ENCODE data around the gene ANKRD53. TPM values are rescaled to one million over a fixed set of nuclear protein-coding genes. Genes with fewer than 3 reads are reported as not detected.

ANKRD53 gene
- polyA plus RNA-seq, 1 donor from 2014 or later: not detected

GRCh38 chr2:70974592-70974991 is 3.8 kb upstream of the ANKRD53 start:
- TF ChIP-seq SMC3 (conservative IDR thresholded peaks at IDR 0.05; ENCODE audit: poor library complexity): no peak
- TF ChIP-seq MXI1 (conservative IDR thresholded peaks at IDR 0.05; ENCODE audit: poor library complexity, severe bottlenecking): no peak
- TF ChIP-seq EZH2 (IDR thresholded peaks at IDR 0.05; ENCODE audit: borderline replicate concordance, insufficient read depth, low read length, poor library complexity, severe bottlenecking): no peak
- TF ChIP-seq TAF1 (IDR thresholded peaks at IDR 0.05; ENCODE audit: low read depth): no peak
- TF ChIP-seq CTCF (IDR thresholded peaks at IDR 0.05; ENCODE audit: poor library complexity, severe bottlenecking): no peak
- TF ChIP-seq RAD21 (conservative IDR thresholded peaks at IDR 0.05): no peak
- TF ChIP-seq REST (IDR thresholded peaks at IDR 0.05; ENCODE audit: borderline replicate concordance): no peak
- no peak for TF ChIP-seq EP300 (conservative IDR thresholded peaks at IDR 0.05; ENCODE audit: poor library complexity, severe bottlenecking)
- no peak for TF ChIP-seq POLR2AphosphoS5 (IDR thresholded peaks at IDR 0.05)
- H2AFZ ChIP-seq (ENCODE audit: low read depth, low read length): no peak overlapping the region
- no peaks in the 10 kb centered on the region for H3F3A ChIP-seq (ENCODE audit: insufficient read depth, low read length, poor library complexity, severe bottlenecking)
- no peak overlapping the region for H3K9ac ChIP-seq (ENCODE audit: low read length)
- no peaks in the 10 kb centered on the region for H3K36me3 ChIP-seq (ENCODE audit: insufficient read depth, low read length)
- H3K9me2 ChIP-seq (ENCODE audit: insufficient read depth, low read length): no peaks in the 10 kb centered on the region
- no peaks in the 10 kb centered on the region for H4K20me1 ChIP-seq (ENCODE audit: insufficient read depth)
- H3K27me3 ChIP-seq (ENCODE audit: insufficient read depth, low read depth, low read length): peaks cover 14% of the 10 kb centered on the region
- H3K4me3 ChIP-seq (ENCODE audit: low read length): no peak overlapping the region
- no peak overlapping the region for H3K27ac ChIP-seq (ENCODE audit: low read length)
- H3K79me2 ChIP-seq (replicated peaks; ENCODE audit: insufficient read depth, low read length): no peaks in the 10 kb centered on the region
- H3K4me2 ChIP-seq (ENCODE audit: low read length): no peak overlapping the region
- no peaks in the 10 kb centered on the region for H3K9me3 ChIP-seq (ENCODE audit: low read length)

- H3K9me2 ChIP-seq (ENCODE audit: insufficient read depth, low read length): no peaks in the 10 kb centered on the region
- H3K27ac ChIP-seq (ENCODE audit: low read length): no peak overlapping the region
- H3K9ac ChIP-seq (ENCODE audit: low read length): no peak overlapping the region
- H3K4me3 ChIP-seq (ENCODE audit: low read length): no peak overlapping the region
- TF ChIP-seq TAF1 (IDR thresholded peaks at IDR 0.05; ENCODE audit: low read depth) (no peak), CTCF (IDR thresholded peaks at IDR 0.05; ENCODE audit: poor library complexity, severe bottlenecking) (no peak), EZH2 (IDR thresholded peaks at IDR 0.05; ENCODE audit: borderline replicate concordance, insufficient read depth, low read length, poor library complexity, severe bottlenecking) (no peak), EP300 (conservative IDR thresholded peaks at IDR 0.05; ENCODE audit: poor library complexity, severe bottlenecking) (no peak), RAD21 (conservative IDR thresholded peaks at IDR 0.05) (no peak), POLR2AphosphoS5 (IDR thresholded peaks at IDR 0.05) (no peak), MXI1 (conservative IDR thresholded peaks at IDR 0.05; ENCODE audit: poor library complexity, severe bottlenecking) (no peak), REST (IDR thresholded peaks at IDR 0.05; ENCODE audit: borderline replicate concordance) (no peak), SMC3 (conservative IDR thresholded peaks at IDR 0.05; ENCODE audit: poor library complexity) (no peak)
- H3K9me3 ChIP-seq (ENCODE audit: low read length): no peaks in the 10 kb centered on the region
- H4K20me1 ChIP-seq (ENCODE audit: insufficient read depth): no peaks in the 10 kb centered on the region
- H3F3A ChIP-seq (ENCODE audit: insufficient read depth, low read length, poor library complexity, severe bottlenecking): no peaks in the 10 kb centered on the region
- H2AFZ ChIP-seq (ENCODE audit: low read depth, low read length): no peak overlapping the region
- H3K79me2 ChIP-seq (replicated peaks; ENCODE audit: insufficient read depth, low read length): no peaks in the 10 kb centered on the region
- H3K27me3 ChIP-seq (ENCODE audit: insufficient read depth, low read depth, low read length): peaks cover 14% of the 10 kb centered on the region
- H3K36me3 ChIP-seq (ENCODE audit: insufficient read depth, low read length): no peaks in the 10 kb centered on the region
- no peak overlapping the region for H3K4me2 ChIP-seq (ENCODE audit: low read length)
Measured at GRCh38 chr2:70975237-70975636, 3.2 kb upstream of the ANKRD53 start.

Data from neural cell (in vitro differentiated cells).